Activated naive CD8-positive, alpha-beta T cell (primary cell): Measurements from ENCODE around the gene HOMER2.
A peak's percentile ranks its signal among the peaks of the same experiment; 100 is the strongest.

Source experiments
- H3K27ac Mint-ChIP-seq: one replicate; pipeline ENCODE4 v1.8.0; 2021; ENCODE audit warnings: mixed read lengths
- H3K27me3 Mint-ChIP-seq: one replicate; pipeline ENCODE4 v1.8.0; 2021; ENCODE audit warnings: mixed read lengths
- H3K36me3 Mint-ChIP-seq: one replicate; pipeline ENCODE4 v1.8.0; 2021; ENCODE audit warnings: mixed read lengths
- H3K4me1 Mint-ChIP-seq: one replicate; pipeline ENCODE4 v1.8.0; 2021; ENCODE audit warnings: low read depth, mixed read lengths
- H3K4me3 Mint-ChIP-seq: one replicate; pipeline ENCODE4 v1.8.0; 2021; ENCODE audit warnings: mild to moderate bottlenecking, mixed read lengths
- H3K9me3 Mint-ChIP-seq: one replicate; pipeline ENCODE4 v1.8.0; 2021; ENCODE audit warnings: low read depth, mixed read lengths

HOMER2 gene

DNA sequence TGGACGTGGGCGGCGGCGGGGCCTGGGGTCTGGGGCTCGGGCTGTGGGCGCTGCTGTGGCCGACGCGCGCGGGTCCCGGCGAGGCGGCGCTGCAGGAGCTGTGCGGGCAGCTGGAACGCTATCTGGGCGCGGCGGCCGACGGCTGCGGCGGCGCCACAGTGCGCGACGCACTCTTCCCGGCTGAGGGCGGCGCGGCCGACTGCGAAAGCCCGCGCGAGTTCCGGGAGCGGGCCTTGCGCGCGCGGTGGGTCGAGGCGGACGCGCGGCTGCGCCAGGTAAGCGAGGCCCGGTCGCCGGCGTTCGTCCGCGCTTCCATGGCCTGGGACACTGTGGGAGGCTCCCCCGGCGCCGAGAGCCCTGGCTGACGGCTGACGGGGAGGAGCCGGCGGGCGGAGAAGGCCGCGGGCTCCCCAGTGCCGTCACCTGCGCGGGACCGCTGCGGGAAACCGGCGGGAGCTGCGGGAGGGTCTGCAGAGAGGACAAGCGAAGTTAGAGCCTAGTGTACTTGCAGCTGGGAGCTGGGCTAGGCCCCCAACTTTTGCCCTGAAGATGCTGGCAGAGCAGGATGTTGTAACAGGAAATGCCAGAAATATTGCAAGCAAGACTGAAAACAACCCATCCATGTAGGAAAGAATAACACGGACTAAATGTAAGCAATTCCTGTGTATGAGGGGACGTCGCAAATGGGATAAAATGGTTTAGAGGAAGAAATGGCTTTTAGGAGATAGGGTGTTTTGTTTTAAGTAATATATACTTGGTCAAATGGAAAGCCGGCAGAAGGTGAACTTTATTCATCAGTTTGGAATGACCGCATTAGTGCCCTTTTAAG is 142.2 kb downstream of the HOMER2 start:
- Mint-ChIP-seq H3K27ac (peak overlapping the region; percentile 98), H3K27me3 (no peaks in the 10 kb centered on the region), H3K36me3 (peaks cover 12% of the 10 kb centered on the region), H3K4me1 (peaks cover 47% of the 10 kb centered on the region), H3K9me3 (no peaks in the 10 kb centered on the region), H3K4me3 (peak overlapping the region; percentile 96)

- Mint-ChIP-seq H3K36me3 (peaks cover 12% of the 10 kb centered on the region), H3K27ac (peak within 1 kb of the TSS; percentile 98), H3K27me3 (no peaks in the 10 kb centered on the region), H3K4me1 (peaks cover 44% of the 10 kb centered on the region), H3K9me3 (no peaks in the 10 kb centered on the region), H3K4me3 (peak within 1 kb of the TSS; percentile 96)
Observed at GRCh38 chr15:82809308-82810060, 143.0 kb downstream of the HOMER2 start, which contains the start of gene WHAMM. WHAMM (plus strand) TSS chr15:82809628; CDS start chr15:82809727, 99 bp downstream.

GRCh38 chr15:82808634-82809041 is 143.9 kb downstream of the HOMER2 start:
- H3K36me3 Mint-ChIP-seq: peaks cover 8% of the 10 kb centered on the region
- peak overlapping the region; percentile 86 for H3K27ac Mint-ChIP-seq
- H3K4me3 Mint-ChIP-seq: peak overlapping the region; percentile 81

DNA sequence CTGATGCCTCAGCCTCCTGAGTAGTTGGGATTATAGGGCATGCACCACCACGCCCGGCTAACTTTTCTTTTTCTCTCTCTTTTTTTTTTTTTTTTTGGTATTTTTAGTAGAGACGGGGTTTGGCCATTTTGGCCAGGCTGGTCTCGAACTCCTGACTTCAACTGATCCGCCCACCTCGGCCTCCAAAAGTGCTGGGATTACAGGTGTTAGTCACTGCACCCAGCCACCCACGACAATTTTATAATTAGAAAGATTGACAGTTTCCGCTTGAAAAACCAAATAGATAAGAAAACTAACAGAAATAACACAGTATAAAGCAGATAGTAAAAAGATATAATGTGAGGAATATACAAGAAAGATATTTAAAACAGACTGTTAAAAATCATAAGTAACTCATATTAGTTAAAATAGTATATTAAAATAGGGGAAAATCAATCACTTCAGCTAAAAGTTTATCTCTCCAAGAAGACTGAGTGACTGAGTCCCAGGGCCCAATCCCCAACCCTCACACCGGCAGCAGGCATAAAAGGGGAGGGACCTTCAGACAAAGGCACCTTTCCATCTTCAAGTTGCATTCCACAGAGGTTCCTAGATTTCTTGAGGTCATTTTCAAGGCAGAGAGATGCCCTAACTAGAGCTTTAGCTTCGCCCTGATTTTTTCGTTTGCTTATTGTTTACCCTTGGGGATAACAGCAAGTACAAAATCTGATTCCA is 144.4 kb downstream of the HOMER2 start:
- H3K4me3 Mint-ChIP-seq: no peak overlapping the region
- peak overlapping the region; percentile 86 for H3K27ac Mint-ChIP-seq
- peaks cover 34% of the 10 kb centered on the region for H3K4me1 Mint-ChIP-seq
- H3K36me3 Mint-ChIP-seq: peaks cover 8% of the 10 kb centered on the region
- no peaks in the 10 kb centered on the region for H3K9me3 Mint-ChIP-seq
- H3K27me3 Mint-ChIP-seq: no peaks in the 10 kb centered on the region

More at GRCh38 chr15:82808634-82809041, 143.9 kb downstream of the HOMER2 start:
- peaks cover 36% of the 10 kb centered on the region for H3K4me1 Mint-ChIP-seq
- no peaks in the 10 kb centered on the region for H3K27me3 Mint-ChIP-seq
- no peaks in the 10 kb centered on the region for H3K9me3 Mint-ChIP-seq

- Mint-ChIP-seq H3K4me3 (no peak within 1 kb of the TSS), H3K27me3 (peaks cover 3% of the 10 kb centered on the region), H3K36me3 (peaks cover 2% of the 10 kb centered on the region), H3K27ac (no peak within 1 kb of the TSS), H3K9me3 (no peaks in the 10 kb centered on the region), H3K4me1 (peaks cover 17% of the 10 kb centered on the region)
Observed at GRCh38 chr15:82805994-82806406, 146.5 kb downstream of the HOMER2 start, which contains the start of gene FSD2. FSD2 (minus strand) TSS chr15:82806069; CDS start chr15:82787390, 18,679 bp downstream.

DNA sequence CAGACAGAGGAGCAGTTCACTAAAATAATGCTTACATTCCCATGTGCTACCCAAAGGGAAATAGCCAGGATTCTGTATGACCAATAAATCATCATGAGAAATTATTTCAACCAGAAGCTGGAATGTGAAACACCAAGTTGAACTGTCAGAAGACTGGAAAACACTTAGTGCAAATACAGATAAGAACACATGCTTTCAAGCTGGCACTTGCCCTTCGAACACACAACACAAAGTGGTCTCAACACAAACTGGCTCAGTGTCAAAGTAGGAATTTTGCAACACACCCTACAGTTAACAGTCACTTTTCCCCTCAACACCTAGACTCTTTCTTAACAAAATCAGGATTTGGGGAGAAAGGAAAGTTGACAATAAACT is 148.0 kb downstream of the HOMER2 start:
- H3K9me3 Mint-ChIP-seq: no peaks in the 10 kb centered on the region
- no peak overlapping the region for H3K4me3 Mint-ChIP-seq
- H3K27me3 Mint-ChIP-seq: peaks cover 3% of the 10 kb centered on the region
- H3K4me1 Mint-ChIP-seq: peaks cover 14% of the 10 kb centered on the region
- H3K27ac Mint-ChIP-seq: no peak overlapping the region
- peaks cover 2% of the 10 kb centered on the region for H3K36me3 Mint-ChIP-seq

DNA sequence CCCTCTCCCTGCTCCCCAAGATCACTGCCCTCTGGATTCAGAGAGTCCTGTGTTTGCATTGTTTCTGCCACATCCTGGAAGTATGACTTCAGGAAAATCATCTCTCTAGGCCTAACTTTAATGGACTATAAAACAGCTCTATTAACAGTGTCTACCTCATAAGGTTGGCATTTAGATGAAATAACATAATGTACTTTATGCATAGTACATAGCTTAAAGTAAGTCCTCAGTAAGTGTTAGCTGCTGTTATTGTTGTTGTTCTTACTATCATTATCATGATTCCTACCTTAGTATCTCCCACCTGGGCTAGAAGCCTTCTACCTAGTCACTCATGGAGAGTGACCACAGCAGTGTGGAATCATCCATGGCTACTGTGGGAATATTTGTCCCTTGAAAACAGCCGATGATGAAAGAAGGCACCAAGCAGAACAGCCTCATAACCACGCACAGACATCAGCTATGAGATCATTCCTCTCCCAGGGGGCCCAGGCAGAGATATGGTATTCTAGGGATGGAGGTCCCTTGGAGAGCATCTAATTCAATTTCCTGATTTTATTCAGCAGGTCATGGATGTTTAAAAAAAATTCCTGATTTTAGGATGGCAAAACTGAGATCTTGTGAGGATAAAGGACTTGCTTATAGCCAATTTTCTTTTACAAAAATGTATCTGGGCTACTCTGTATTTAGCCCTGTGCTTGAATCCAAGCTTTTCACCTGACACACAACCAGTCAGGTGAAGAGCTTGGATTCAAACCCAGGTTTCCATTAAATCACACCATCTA is 148.5 kb downstream of the HOMER2 start:
- peaks cover 11% of the 10 kb centered on the region for H3K4me1 Mint-ChIP-seq
- H3K27me3 Mint-ChIP-seq: peaks cover 3% of the 10 kb centered on the region
- H3K27ac Mint-ChIP-seq: no peak overlapping the region
- H3K36me3 Mint-ChIP-seq: peaks cover 2% of the 10 kb centered on the region
- no peak overlapping the region for H3K4me3 Mint-ChIP-seq
- H3K9me3 Mint-ChIP-seq: no peaks in the 10 kb centered on the region

DNA sequence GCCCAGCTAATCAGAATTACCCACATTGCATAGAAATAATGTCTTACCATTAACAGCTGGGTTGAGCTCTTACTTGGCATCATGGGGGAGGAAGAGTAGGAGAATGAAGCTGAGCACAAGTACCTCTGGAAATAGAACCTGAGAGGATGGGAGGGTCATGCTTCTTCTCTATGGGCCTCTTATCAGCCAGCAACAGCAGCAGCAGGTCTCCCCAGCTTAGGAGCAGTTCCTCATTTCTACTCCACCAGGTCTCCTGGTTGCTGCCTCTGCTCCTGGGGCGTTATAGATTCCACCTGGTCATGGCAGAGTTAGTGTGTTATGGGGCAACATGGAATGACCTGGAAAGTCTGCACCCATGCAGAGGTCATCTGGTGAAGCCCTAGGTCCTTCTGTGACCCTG is 150.0 kb downstream of the HOMER2 start:
- H3K27ac Mint-ChIP-seq: no peak overlapping the region
- peaks cover 3% of the 10 kb centered on the region for H3K27me3 Mint-ChIP-seq

DNA sequence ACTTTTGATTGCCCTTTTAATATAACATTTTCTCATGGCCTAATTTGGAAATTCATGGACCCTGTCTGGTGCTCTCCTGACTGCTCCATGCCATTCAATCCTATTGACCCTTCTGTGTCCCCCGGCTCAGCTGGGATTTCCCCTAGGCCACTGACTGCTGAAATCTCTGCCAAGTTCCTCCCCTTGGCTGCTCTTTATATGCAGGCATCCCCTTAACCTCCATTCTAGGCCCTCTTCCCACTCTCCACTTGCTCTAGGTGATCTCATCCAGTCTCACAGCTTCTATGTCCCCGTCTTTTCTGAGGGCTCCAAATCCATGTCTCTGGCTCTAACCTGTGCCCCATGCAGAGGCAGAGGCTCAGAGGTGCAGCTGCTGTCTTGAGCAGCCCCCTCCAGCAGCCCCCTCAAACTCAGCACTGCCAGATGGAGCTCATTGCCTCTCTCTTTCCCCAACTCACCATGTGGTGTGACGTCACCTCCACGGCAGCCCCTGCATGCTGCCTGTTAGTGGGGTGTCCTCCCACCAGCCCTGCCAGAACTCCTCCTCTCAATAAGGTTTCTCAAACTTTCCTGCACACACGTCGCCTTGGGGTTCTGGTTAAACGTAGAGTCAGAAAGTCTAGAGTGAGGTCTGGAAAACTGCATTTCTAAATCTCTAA is 153.2 kb downstream of the HOMER2 start:
- Mint-ChIP-seq H3K9me3 (peaks cover 2% of the 10 kb centered on the region), H3K27me3 (peaks cover 3% of the 10 kb centered on the region), H3K4me1 (no peaks in the 10 kb centered on the region), H3K4me3 (no peak overlapping the region), H3K36me3 (peaks cover under 1% of the 10 kb centered on the region), H3K27ac (no peak overlapping the region)

More for the DNA sequence above, 150.0 kb downstream of the HOMER2 start:
- no peaks in the 10 kb centered on the region for H3K4me1 Mint-ChIP-seq
- no peak overlapping the region for H3K4me3 Mint-ChIP-seq
- H3K36me3 Mint-ChIP-seq: peaks cover 2% of the 10 kb centered on the region
- H3K9me3 Mint-ChIP-seq: no peaks in the 10 kb centered on the region
